ENCODE results near the gene SYNRG. TPM values are rescaled to one million over a fixed set of nuclear protein-coding genes. Genes with fewer than 3 reads are reported as not detected.

Gene SYNRG
- total and polyA plus RNA-seq, 2 of the 13 experiments (the other 11 are each of a cell fraction or from before 2014, with no cell fraction given), result 7.3 to 8.7 TPM

- TF ChIP-seq HMGXB3 (CRISPR knock-in tag; IDR thresholded peaks at IDR 0.05; ENCODE audit: borderline replicate concordance), result no peak
Measured at GRCh38 chr17:37546302-37546701, 62.9 kb downstream of the SYNRG start (continued).

- in situ Hi-C loops (cut with HindIII; ENCODE audit: extremely low pct_ligation_motif_present, low pct_unique_long_range_greater_than_20kb) (no loop called here), intact Hi-C loops (cut with micrococcal nuclease; ENCODE audit: unreplicated experiment) (no loop called here)
- Histone ChIP-seq H3K9ac (ENCODE audit: insufficient read depth, low read depth, low read length) (no peak overlapping the region), H3K27me3 (ENCODE audit: control insufficient read depth in 1 of 2, insufficient read depth in 2 of 2, low read length in 2 of 2) (no peaks in the 10 kb centered on the region; a peak in 1 of 5 replicates), H3K79me2 (ENCODE audit: insufficient read depth, low read length) (no peaks in the 10 kb centered on the region), H2AFZ (ENCODE audit: low read length) (no peak overlapping the region), H3K4me2 (ENCODE audit: low read depth, low read length) (no peak overlapping the region), H3K27ac (ENCODE audit: extremely low read length, insufficient read depth, low read length) (no peak overlapping the region), H4K20me1 (ENCODE audit: insufficient read depth, low read length) (no peaks in the 10 kb centered on the region), H3K9me3 (ENCODE audit: low read length) (no peaks in the 10 kb centered on the region), H3K36me3 (replicated peaks in 1 of 2; ENCODE audit: control insufficient read depth in 1 of 2, insufficient read depth in 2 of 2, low read length in 2 of 2) (peaks cover 4 to 31% of the 10 kb centered on the region in 2 experiments; a peak in 4 of 5 replicates), H3K4me1 (ENCODE audit: insufficient read depth, low read length) (no peaks in the 10 kb centered on the region), H3K4me3 (replicated peaks in 1 of 3; ENCODE audit: insufficient read depth in 1 of 3, low read depth in 2 of 3, low read length in 3 of 3) (no peak overlapping the region)
- WGBS (ENCODE audit: low lambda C conversion rate), result 97% methylated on average over 2 of the region's 2 CpGs
- ATAC-seq, result no peak
- no peak for FAIRE-seq
- DNase-seq (ENCODE audit: low spot score), result no peak
- BruUV-seq (replicated peaks), result no TSS peak
- CTCF ChIA-PET (ENCODE audit: low intra/inter-chr PET ratio, low total read pairs), result no interaction called here
- POLR2A ChIA-PET, result no interaction called here
- TF ChIP-seq SNAPC5 (CRISPR knock-in tag; IDR thresholded peaks at IDR 0.05; ENCODE audit: borderline replicate concordance) (no peak), PATZ1 (CRISPR knock-in tag; IDR thresholded peaks at IDR 0.05) (no peak), ZNF451 (CRISPR knock-in tag; IDR thresholded peaks at IDR 0.05) (no peak), TFDP1 (CRISPR knock-in tag; IDR thresholded peaks at IDR 0.05; ENCODE audit: borderline replicate concordance) (no peak), HES4 (CRISPR knock-in tag; IDR thresholded peaks at IDR 0.05; ENCODE audit: borderline replicate concordance) (no peak), ZBTB20 (CRISPR knock-in tag; IDR thresholded peaks at IDR 0.05; ENCODE audit: borderline replicate concordance, low read depth) (no peak), ZNF234 (CRISPR knock-in tag; conservative IDR thresholded peaks at IDR 0.05) (no peak), KDM4B (CRISPR knock-in tag; IDR thresholded peaks at IDR 0.05) (no peak), ZNF124 (CRISPR knock-in tag; IDR thresholded peaks at IDR 0.05) (no peak), ZNF687 (CRISPR knock-in tag; IDR thresholded peaks at IDR 0.05) (no peak)
Measured at GRCh38 chr17:37545486-37545885, 63.7 kb downstream of the SYNRG start.

Measured in HepG2 (cell line).